ENCODE measurements around the gene ASPG. TPM values are rescaled to one million over a fixed set of nuclear protein-coding genes. Genes with fewer than 3 reads are reported as not detected.
A peak's percentile ranks its signal among the peaks of the same experiment; 100 is the strongest.

The ASPG gene
- total RNA-seq, 1 donor from 2014 or later: 4.6 TPM

DNA sequence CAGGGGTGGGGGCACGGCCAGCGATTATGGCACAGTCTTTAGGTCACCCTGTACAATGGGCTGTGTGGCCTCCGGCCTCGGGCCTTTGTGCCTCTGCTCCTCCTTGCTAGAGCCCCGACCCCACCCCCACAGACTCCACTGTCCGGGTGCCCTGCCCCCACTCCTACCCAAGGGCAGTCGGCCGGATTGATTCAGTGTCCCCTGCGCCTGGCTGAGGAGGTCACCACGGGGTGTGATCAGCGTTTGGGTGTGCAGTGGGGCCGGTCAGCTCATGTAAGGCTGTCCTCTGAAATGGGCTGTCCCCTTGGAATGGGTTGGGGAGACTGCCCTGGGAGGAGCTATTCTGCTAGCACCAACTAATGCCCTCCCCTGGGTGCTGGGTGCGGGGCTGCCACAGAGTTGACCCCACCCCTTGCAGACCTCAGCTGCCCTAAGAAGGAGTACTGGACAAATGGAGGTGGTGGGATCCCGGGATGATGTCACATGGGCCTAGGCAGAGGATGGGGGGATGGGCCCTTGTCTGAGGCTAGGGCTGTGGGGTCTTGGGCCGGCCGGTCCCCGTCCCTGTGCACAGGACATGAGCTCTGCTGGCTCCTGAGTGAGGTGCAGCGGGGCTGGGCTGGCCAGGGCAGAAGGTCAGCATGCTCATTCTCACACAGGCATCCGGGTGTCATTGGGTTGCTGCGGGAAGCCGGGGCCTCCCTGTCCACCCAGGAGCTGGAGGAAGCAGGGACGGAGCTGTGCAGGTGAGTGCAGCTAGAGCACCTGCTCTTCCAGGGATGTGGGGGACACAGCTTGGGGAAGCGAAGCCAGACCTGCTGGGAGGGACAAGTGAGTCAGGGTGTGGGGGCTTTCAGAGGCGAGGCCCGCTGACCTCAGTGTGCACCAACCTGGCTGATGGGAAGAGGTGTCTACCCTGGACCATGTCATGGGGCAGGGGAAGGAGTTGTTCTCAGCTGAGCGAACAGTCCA lies 23.4 kb downstream of the ASPG start:
- Histone ChIP-seq H3K4me3 (no peak overlapping the region), H3K4me1 (peaks cover 4% of the 10 kb centered on the region), H3K9me3 (no peaks in the 10 kb centered on the region), H3K36me3 (no peaks in the 10 kb centered on the region), H3K27ac (no peak overlapping the region), H3K27me3 (ENCODE audit: low read depth) (peaks cover 4% of the 10 kb centered on the region)
- DNase-seq (no peak), ATAC-seq (no peak)
- intact Hi-C loops (cut with DNase I): no loop called here
- no peak for TF ChIP-seq CTCF (IDR thresholded peaks at IDR 0.05)

DNA sequence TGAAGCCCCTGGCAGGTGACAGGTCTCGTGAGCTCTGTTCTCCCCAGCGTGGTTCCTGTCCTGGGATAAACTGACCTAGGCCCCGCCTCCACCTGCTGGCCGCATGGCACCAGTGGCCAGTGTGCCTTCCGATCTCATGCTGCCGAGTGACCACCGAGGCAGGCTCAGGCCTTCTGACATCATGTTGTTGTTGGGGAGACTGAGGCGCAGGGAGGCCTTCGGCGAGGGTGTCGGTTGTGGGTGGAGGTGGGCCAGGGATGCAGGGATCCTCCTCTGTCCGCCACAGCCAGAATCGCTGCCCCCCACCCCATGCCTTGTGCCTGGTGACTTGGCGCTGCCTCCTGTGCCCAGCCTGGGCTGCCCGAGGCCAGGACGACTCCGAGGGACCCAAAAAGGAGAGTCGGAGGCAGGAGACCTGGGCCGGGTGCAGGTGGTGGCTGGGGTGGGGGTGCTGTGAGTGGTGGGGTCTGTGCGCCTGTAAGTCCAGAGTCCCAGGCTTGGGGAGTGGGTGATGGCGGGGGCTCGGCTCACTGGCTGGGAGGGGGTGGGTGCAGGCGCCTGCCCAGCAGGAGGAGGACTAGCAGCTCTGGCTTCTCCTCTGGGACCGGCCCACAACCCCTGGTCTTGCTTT lies 24.3 kb downstream of the ASPG start:
- no peak for ATAC-seq
- H3K27ac ChIP-seq: no peak overlapping the region
- peak; percentile 38 for DNase-seq
- H3K27me3 ChIP-seq (ENCODE audit: low read depth): peaks cover 14% of the 10 kb centered on the region
- H3K36me3 ChIP-seq: no peaks in the 10 kb centered on the region
- intact Hi-C loops (cut with DNase I): no loop called here
- TF ChIP-seq CTCF (IDR thresholded peaks at IDR 0.05): no peak
- H3K4me1 ChIP-seq: no peaks in the 10 kb centered on the region
- H3K4me3 ChIP-seq: no peak overlapping the region
- H3K9me3 ChIP-seq: no peaks in the 10 kb centered on the region

DNA sequence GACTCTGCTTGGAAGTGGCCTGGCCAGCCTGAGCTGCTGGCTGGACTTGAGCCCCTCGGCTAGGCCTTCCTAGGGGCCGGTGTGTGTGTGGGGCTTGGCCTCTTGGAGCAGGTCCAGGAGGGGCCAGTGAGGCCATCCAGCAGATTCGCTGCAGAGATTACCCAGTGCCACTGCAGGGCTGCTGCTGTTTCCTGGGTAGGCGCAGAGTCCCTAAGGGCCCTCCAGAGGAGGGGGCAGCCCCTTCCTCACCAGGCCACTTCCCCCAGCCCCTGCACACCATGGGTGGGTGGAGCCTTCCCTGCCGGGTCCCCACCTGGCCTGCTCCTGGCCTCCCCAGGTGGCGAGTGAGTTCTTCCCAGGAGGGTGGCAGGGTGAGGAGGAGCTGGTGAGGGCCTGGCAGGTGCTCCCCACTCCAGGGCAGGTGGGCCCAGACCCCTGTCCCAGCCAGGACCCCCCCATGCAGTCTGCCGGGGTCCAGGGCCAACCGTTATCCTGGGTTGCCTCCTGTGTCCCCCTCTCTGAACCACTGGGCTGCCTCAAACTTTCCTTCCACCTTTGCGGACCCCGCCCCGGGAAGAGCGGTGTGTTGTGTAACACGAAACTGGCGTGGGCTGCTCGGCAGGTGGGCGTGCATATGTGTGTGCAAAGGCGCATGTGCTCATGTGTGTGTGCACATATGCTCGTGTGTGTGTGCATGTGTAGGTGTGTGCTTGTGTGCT lies 25.1 kb downstream of the ASPG start:
- Histone ChIP-seq H3K27ac (no peak overlapping the region), H3K27me3 (ENCODE audit: low read depth) (peaks cover 14% of the 10 kb centered on the region), H3K36me3 (no peaks in the 10 kb centered on the region), H3K4me1 (no peaks in the 10 kb centered on the region), H3K4me3 (no peak overlapping the region), H3K9me3 (no peaks in the 10 kb centered on the region)
- DNase-seq (peak; percentile 44), ATAC-seq (no peak)
- no peak for TF ChIP-seq CTCF (IDR thresholded peaks at IDR 0.05)
- intact Hi-C loops (cut with DNase I): no loop called here

DNA sequence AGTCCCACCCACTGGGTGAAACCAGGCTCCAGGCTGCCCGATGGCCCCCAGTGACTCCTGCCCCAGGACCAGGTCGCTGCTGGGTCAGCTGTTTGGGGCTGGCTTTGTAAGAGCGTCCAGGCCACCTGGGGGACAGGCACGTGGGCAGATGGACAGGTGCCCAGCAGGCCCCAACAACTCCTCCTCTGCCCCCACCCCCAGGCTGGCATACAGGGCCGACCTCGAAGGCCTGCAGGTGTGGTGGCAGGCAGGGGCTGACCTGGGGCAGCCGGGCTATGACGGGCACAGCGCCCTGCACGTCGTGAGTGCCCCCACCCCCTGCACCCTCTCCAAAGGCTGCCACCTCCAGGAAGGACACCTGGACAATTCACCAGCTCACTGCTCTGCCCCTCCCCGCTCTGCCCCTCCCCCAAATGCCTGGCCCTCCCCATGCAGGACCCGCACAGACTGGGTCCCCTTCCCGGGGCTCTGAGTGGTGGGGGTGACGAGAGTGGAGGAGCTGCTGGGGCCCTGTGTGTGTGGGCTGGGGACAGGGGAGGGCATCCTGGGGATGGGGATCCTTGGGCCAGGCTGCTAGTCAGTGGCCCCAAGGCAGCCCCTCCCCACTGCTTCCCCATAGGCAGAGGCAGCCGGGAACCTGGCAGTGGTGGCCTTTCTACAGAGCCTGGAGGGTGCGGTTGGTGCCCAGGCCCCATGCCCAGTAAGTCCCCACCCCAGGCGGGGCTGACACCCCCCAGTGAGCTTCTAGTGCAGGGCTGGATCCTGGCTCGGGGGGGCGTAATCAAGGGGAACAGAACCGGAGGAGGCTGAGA lies 26.0 kb downstream of the ASPG start:
- no peak for TF ChIP-seq CTCF (IDR thresholded peaks at IDR 0.05)
- H3K27me3 ChIP-seq (ENCODE audit: low read depth): peaks cover 21% of the 10 kb centered on the region
- H3K36me3 ChIP-seq: no peaks in the 10 kb centered on the region
- DNase-seq (peak; percentile 46), ATAC-seq (no peak)
- no peaks in the 10 kb centered on the region for H3K4me1 ChIP-seq
- no peak overlapping the region for H3K27ac ChIP-seq
- intact Hi-C loops (cut with DNase I): no loop called here
- H3K4me3 ChIP-seq: no peak overlapping the region
- H3K9me3 ChIP-seq: no peaks in the 10 kb centered on the region

DNA sequence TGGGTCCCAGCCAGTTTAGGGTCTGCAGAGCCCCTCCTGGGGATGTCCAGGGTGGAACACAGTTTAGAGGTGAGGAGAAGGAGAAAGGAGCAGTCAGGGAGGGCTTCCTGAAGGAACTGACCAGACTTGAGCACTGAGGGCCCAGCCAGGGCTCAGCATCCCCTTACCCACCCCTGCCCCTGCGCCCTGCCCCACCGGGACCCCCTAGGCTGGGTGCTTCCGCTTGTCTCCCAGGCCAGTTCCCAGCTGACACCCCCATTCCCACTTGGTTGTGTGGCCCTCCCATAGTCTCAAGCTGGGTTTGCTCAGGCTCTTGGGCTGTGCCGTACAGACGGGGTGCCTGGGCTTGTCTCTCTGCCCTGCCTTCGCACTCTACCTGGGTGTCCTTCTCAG lies 26.6 kb downstream of the ASPG start:
- H3K27me3 ChIP-seq (ENCODE audit: low read depth): peaks cover 25% of the 10 kb centered on the region
- no peak overlapping the region for H3K4me3 ChIP-seq
- no peak overlapping the region for H3K27ac ChIP-seq
- ATAC-seq (no peak), DNase-seq (no peak)
- H3K36me3 ChIP-seq: no peaks in the 10 kb centered on the region
- H3K4me1 ChIP-seq: no peaks in the 10 kb centered on the region
- intact Hi-C loops (cut with DNase I): no loop called here
- no peaks in the 10 kb centered on the region for H3K9me3 ChIP-seq
- TF ChIP-seq CTCF (IDR thresholded peaks at IDR 0.05): no peak

Data from lower lobe of right lung (tissue), 2 donors.